Stimulated activated naive CD8-positive, alpha-beta T cell treated with anti-CD3 and anti-CD28 coated beads, Interleukin-15, amount 100 ng/mL, for 72 hours (primary cell): ENCODE measurements around the gene COL13A1.

Source experiments
- ATAC-seq: fragments of 150-1000 bp; cut with Tn5 transposase; 2 replicates; pipeline ENCODE4 v1.10.0; 2021; ENCODE audit warnings: mild to moderate bottlenecking, moderate library complexity
- DNase-seq, 2 donors: peaks; one replicate each; pipeline ENCODE4 v3.0.0; 2021 to 2022
- H3K27ac Mint-ChIP-seq, 2 donors: one replicate each; pipeline ENCODE4 v1.8.0; 2022; ENCODE audit warnings: mild to moderate bottlenecking in 2 of 2, mixed read lengths in 2 of 2, moderate library complexity in 2 of 2
- H3K27me3 Mint-ChIP-seq: one replicate; pipeline ENCODE4 v1.8.0; 2022; ENCODE audit warnings: mixed read lengths
- H3K4me1 Mint-ChIP-seq: one replicate; pipeline ENCODE4 v1.8.0; 2022; ENCODE audit warnings: mild to moderate bottlenecking, mixed read lengths
- H3K4me3 Mint-ChIP-seq, 2 donors: one replicate each; pipeline ENCODE4 v1.8.0; 2022; ENCODE audit warnings: mild to moderate bottlenecking in 2 of 2, mixed read lengths in 2 of 2, moderate library complexity in 1 of 2
- H3K9me3 Mint-ChIP-seq, 2 donors: one replicate each; pipeline ENCODE4 v1.8.0; 2022; ENCODE audit warnings: mixed read lengths in 2 of 2

The COL13A1 gene

GRCh38 chr10:69826094-69826493 lies 24.4 kb downstream of the COL13A1 start:
- DNase-seq (no peak), ATAC-seq (no peak)
- H3K27me3 Mint-ChIP-seq: peaks cover 29% of the 10 kb centered on the region
- H3K4me3 Mint-ChIP-seq: no peak overlapping the region
- no peak overlapping the region for H3K27ac Mint-ChIP-seq
- H3K4me1 Mint-ChIP-seq: no peaks in the 10 kb centered on the region
- H3K9me3 Mint-ChIP-seq: no peaks in the 10 kb centered on the region

GRCh38 chr10:69826789-69827554 lies 25.3 kb downstream of the COL13A1 start:
- Mint-ChIP-seq H3K27me3 (peaks cover 29% of the 10 kb centered on the region), H3K4me1 (no peaks in the 10 kb centered on the region), H3K4me3 (no peak overlapping the region), H3K9me3 (no peaks in the 10 kb centered on the region), H3K27ac (peak overlapping the region in 1 of 2 donors; percentile 11)
- no peak for ATAC-seq
- no peak for DNase-seq

- no peak overlapping the region for H3K4me3 Mint-ChIP-seq
Observed at GRCh38 chr10:69828144-69828870, 26.6 kb downstream of the COL13A1 start.

GRCh38 chr10:69829775-69830174 lies 28.1 kb downstream of the COL13A1 start:
- no peak overlapping the region for H3K4me3 Mint-ChIP-seq
- no peaks in the 10 kb centered on the region for H3K4me1 Mint-ChIP-seq
- H3K27me3 Mint-ChIP-seq: peaks cover 36% of the 10 kb centered on the region
- H3K9me3 Mint-ChIP-seq: no peaks in the 10 kb centered on the region
- DNase-seq (no peak), ATAC-seq (no peak)
- H3K27ac Mint-ChIP-seq: no peak overlapping the region

More at GRCh38 chr10:69828144-69828870, 26.6 kb downstream of the COL13A1 start:
- no peak overlapping the region for H3K27ac Mint-ChIP-seq
- peaks cover 29% of the 10 kb centered on the region for H3K27me3 Mint-ChIP-seq
- no peak for DNase-seq
- ATAC-seq: no peak
- H3K9me3 Mint-ChIP-seq: no peaks in the 10 kb centered on the region
- no peaks in the 10 kb centered on the region for H3K4me1 Mint-ChIP-seq

GRCh38 chr10:69831231-69831855 lies 29.6 kb downstream of the COL13A1 start:
- peaks cover 50% of the 10 kb centered on the region for H3K27me3 Mint-ChIP-seq
- no peak for ATAC-seq
- H3K27ac Mint-ChIP-seq: peak overlapping the region in 1 of 2 donors; percentile 28
- no peak overlapping the region for H3K4me3 Mint-ChIP-seq
- H3K9me3 Mint-ChIP-seq: no peaks in the 10 kb centered on the region
- H3K4me1 Mint-ChIP-seq: no peaks in the 10 kb centered on the region
- no peak for DNase-seq

- no peaks in the 10 kb centered on the region for H3K4me1 Mint-ChIP-seq
- DNase-seq (no peak), ATAC-seq (no peak)
- H3K4me3 Mint-ChIP-seq: no peak overlapping the region
- no peaks in the 10 kb centered on the region for H3K9me3 Mint-ChIP-seq
- peaks cover 22% of the 10 kb centered on the region for H3K27me3 Mint-ChIP-seq
- peak overlapping the region in 1 of 2 donors; percentile 43 for H3K27ac Mint-ChIP-seq
Observed at GRCh38 chr10:69835233-69835632, 33.5 kb downstream of the COL13A1 start.

GRCh38 chr10:69835875-69836730 lies 34.4 kb downstream of the COL13A1 start:
- Mint-ChIP-seq H3K4me3 (no peak overlapping the region), H3K27ac (no peak overlapping the region), H3K4me1 (no peaks in the 10 kb centered on the region), H3K27me3 (peaks cover 22% of the 10 kb centered on the region), H3K9me3 (no peaks in the 10 kb centered on the region)
- DNase-seq (no peak), ATAC-seq (no peak)

GRCh38 chr10:69836731-69837030 lies 35.0 kb downstream of the COL13A1 start:
- no peak for DNase-seq
- no peaks in the 10 kb centered on the region for H3K4me1 Mint-ChIP-seq
- no peak overlapping the region for H3K4me3 Mint-ChIP-seq
- peaks cover 22% of the 10 kb centered on the region for H3K27me3 Mint-ChIP-seq
- no peak overlapping the region for H3K27ac Mint-ChIP-seq
- peaks cover 0 to 4% of the 10 kb centered on the region in 2 donors for H3K9me3 Mint-ChIP-seq
- ATAC-seq: no peak

GRCh38 chr10:69837261-69837660 lies 35.6 kb downstream of the COL13A1 start:
- Mint-ChIP-seq H3K9me3 (peaks cover 0 to 10% of the 10 kb centered on the region in 2 donors), H3K27ac (no peak overlapping the region), H3K27me3 (peaks cover 22% of the 10 kb centered on the region), H3K4me1 (peaks cover 3% of the 10 kb centered on the region), H3K4me3 (no peak overlapping the region)
- no peak for ATAC-seq
- no peak for DNase-seq

- peaks cover 22% of the 10 kb centered on the region for H3K27me3 Mint-ChIP-seq
- H3K9me3 Mint-ChIP-seq: peaks cover 0 to 13% of the 10 kb centered on the region in 2 donors
- no peak overlapping the region for H3K4me3 Mint-ChIP-seq
- DNase-seq (no peak), ATAC-seq (no peak)
- H3K27ac Mint-ChIP-seq: no peak overlapping the region
- peaks cover 5% of the 10 kb centered on the region for H3K4me1 Mint-ChIP-seq
Observed at GRCh38 chr10:69838418-69838817, 36.7 kb downstream of the COL13A1 start.

- peaks cover 22% of the 10 kb centered on the region for H3K27me3 Mint-ChIP-seq
- no peak for ATAC-seq
Observed at GRCh38 chr10:69838853-69839252, 37.1 kb downstream of the COL13A1 start.

GRCh38 chr10:69839696-69840345 lies 38.1 kb downstream of the COL13A1 start:
- DNase-seq (no peak), ATAC-seq (no peak)
- peaks cover 5% of the 10 kb centered on the region for H3K4me1 Mint-ChIP-seq
- H3K27me3 Mint-ChIP-seq: peaks cover 14% of the 10 kb centered on the region
- H3K9me3 Mint-ChIP-seq: peaks cover 0 to 13% of the 10 kb centered on the region in 2 donors
- H3K4me3 Mint-ChIP-seq: no peak overlapping the region
- no peak overlapping the region for H3K27ac Mint-ChIP-seq

More at GRCh38 chr10:69838853-69839252, 37.1 kb downstream of the COL13A1 start:
- Mint-ChIP-seq H3K4me3 (no peak overlapping the region), H3K27ac (no peak overlapping the region), H3K4me1 (peaks cover 5% of the 10 kb centered on the region), H3K9me3 (peaks cover 0 to 13% of the 10 kb centered on the region in 2 donors)
- DNase-seq: no peak

- no peak overlapping the region for H3K4me3 Mint-ChIP-seq
Observed at GRCh38 chr10:69840773-69841172, 39.1 kb downstream of the COL13A1 start.

GRCh38 chr10:69842020-69842419 lies 40.3 kb downstream of the COL13A1 start:
- Mint-ChIP-seq H3K27me3 (peaks cover 20% of the 10 kb centered on the region), H3K4me1 (peaks cover 5% of the 10 kb centered on the region), H3K4me3 (no peak overlapping the region), H3K9me3 (peaks cover 0 to 13% of the 10 kb centered on the region in 2 donors), H3K27ac (no peak overlapping the region)
- DNase-seq (no peak), ATAC-seq (peak; percentile 33)

More at GRCh38 chr10:69840773-69841172, 39.1 kb downstream of the COL13A1 start:
- H3K27ac Mint-ChIP-seq: no peak overlapping the region
- ATAC-seq: no peak
- no peak for DNase-seq
- H3K9me3 Mint-ChIP-seq: peaks cover 0 to 13% of the 10 kb centered on the region in 2 donors
- peaks cover 14% of the 10 kb centered on the region for H3K27me3 Mint-ChIP-seq
- H3K4me1 Mint-ChIP-seq: peaks cover 5% of the 10 kb centered on the region

GRCh38 chr10:69842882-69843281 lies 41.2 kb downstream of the COL13A1 start:
- H3K4me3 Mint-ChIP-seq: no peak overlapping the region
- peaks cover 29% of the 10 kb centered on the region for H3K27me3 Mint-ChIP-seq
- ATAC-seq: no peak

More at GRCh38 chr10:69842882-69843281, 41.2 kb downstream of the COL13A1 start:
- no peak for DNase-seq
- H3K27ac Mint-ChIP-seq: no peak overlapping the region
- peaks cover 5% of the 10 kb centered on the region for H3K4me1 Mint-ChIP-seq
- peaks cover 0 to 13% of the 10 kb centered on the region in 2 donors for H3K9me3 Mint-ChIP-seq
